ENCODE data around the gene AKAP6.

DNA sequence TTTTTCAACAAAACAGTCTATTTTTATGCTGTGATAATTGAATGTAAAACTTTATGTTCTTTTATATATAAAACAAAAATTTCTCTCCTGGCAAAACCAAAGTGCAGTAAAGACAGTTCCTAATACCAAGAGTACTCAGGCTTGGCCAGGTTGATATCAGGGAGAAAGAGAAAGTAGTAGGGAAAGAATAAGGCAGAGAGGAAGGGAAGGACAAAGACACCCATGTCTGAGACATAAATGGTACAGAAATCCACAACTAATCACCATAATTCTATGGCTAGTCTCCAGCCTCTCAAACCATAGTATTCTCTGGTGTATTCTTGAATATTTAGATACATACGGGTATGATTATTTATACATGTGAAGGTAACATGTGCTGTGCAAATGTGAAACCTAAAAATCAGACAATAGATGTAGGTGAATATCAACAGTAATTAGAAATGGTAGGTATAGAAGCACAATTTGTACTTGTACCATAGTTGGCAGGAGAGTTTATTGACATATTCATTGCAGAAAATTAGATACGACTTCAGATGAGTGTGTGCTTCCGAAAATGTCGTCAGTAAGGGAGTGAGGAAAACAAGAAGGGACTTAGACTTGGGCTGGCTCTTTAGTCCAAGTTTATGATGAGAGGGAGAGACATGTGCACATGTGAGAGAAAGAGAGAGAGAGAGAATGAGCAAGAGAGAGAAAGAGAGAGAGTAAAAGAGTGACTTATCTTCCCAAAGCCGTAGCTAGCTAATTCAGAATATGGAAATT is 378.8 kb downstream of the AKAP6 start:
- TF ChIP-seq, protein P1, sequence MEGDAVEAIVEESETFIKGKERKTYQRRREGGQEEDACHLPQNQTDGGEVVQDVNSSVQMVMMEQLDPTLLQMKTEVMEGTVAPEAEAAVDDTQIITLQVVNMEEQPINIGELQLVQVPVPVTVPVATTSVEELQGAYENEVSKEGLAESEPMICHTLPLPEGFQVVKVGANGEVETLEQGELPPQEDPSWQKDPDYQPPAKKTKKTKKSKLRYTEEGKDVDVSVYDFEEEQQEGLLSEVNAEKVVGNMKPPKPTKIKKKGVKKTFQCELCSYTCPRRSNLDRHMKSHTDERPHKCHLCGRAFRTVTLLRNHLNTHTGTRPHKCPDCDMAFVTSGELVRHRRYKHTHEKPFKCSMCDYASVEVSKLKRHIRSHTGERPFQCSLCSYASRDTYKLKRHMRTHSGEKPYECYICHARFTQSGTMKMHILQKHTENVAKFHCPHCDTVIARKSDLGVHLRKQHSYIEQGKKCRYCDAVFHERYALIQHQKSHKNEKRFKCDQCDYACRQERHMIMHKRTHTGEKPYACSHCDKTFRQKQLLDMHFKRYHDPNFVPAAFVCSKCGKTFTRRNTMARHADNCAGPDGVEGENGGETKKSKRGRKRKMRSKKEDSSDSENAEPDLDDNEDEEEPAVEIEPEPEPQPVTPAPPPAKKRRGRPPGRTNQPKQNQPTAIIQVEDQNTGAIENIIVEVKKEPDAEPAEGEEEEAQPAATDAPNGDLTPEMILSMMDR (IDR thresholded peaks at IDR 0.05): no peak
- no peak for TF ChIP-seq POLR2AphosphoS5 (IDR thresholded peaks at IDR 0.05)
